ENCODE data around the gene KANK2.

Gene KANK2

GRCh38 chr19:11197291-11198174 lies at the start of gene KANK2:
Gene KANK2 (minus strand): TSS chr19:11197545. CDS start chr19:11194511, 3,034 bp downstream.
- DNase-seq (ENCODE audit: low read depth in 1 of 2, low spot score in 1 of 2) = peak; percentile 62 to 69

DNA sequence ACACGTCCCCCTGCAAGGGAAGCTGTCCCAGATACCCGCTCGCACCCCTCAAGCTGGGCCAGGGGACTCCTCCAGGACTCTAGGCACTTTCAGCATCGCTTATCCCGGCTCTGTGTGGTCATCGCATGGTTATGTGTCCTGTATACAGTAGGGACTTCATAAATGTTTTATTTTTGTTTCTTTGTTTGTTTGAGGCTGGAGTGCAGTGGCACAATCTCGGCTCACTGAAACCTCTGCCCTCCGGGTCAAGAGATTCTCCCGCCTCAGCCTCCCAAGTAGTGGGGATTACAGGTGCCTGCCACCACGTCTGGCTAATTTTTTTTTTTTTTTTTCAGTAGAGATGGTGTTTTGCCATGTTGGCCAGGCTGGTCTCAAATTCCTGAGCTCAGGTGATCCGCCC lies 49.6 kb upstream of the KANK2 start:
- DNase-seq (ENCODE audit: low read depth in 1 of 2, low spot score in 1 of 2) = no peak

DNA sequence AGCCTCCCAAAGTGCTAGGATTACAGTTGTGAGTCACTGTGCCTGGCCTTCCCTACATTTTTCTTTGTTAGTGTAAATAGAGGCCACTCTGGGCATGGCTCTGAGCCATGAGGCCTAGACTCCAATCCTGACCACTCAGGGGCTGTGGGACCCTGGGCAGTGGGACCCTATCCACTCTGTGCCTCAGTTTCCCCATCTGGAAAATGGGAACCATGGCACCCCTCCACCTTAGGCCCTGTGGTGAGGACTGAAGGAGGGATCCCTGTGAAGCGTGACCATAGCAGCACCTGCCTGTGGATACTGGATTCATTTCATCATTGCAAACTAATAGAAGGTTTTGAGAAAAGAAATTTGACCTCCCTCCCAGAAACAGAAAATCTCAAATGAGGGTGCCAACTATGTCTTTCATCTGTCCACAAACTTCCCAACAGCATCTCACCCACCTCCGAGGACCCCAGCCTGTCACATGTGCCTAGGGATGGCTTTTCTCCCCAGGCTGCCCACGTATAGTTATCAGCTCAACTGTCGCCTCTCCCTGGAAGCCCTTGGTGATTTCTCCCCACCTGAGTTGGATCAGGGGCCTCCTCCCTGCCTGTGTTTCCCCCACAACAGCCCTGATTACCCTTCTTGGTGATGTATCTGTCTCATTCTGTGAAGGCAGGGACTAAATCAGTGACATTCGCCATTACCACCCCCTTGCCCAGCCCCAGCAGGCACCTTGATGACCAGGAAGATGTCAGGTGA lies 47.7 kb upstream of the KANK2 start:
- no peak for DNase-seq (ENCODE audit: low read depth in 1 of 2, low spot score in 1 of 2)

GRCh38 chr19:11243798-11244169 lies 46.4 kb upstream of the KANK2 start:
- no peak for DNase-seq (ENCODE audit: low read depth in 1 of 2, low spot score in 1 of 2)

DNA sequence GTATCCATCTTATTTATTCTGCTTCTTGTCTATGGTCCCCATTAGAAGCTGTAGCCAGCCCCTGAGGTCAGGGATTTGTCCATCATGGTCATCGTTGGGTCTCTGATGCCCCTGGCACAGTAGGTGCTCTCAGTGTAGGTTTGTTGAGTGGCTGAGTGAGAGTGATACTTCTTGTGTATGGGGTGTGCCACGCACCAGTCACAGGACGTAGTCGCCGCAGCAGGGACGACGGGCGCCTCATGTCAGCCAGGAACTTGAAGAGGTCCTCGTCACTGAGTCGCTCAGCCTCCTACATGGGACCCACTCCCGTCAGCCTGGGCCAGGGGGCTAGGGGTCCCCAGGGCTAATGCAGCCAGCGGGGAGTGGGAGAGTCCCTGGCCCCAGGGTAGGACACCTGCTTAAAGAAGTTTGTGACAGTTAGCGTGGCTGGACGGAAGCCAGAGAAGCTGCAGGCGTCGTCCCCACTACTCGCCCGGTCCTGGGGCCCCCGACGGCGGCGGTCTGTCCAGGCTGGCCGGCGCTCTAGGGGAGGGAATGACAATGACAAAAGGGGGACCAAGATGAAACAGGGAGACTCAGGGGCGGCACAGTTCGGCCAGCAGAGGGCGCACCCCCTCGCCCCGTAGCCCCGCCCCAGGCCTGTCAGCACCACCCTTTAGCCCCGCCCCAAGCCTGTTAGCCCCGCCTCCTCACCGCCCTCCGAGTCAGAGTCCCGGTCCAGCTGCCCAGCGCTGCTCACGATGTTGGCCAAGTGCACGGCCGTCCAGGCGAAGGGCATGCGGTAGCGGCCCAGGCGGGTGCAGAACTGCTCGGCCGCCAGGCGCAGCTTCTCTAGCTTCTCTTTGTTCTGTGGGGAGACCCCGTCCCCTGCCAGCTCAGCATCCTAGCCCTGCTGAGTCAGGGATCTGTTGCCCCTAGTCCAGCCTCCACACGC lies 45.8 kb upstream of the KANK2 start:
- DNase-seq (ENCODE audit: low read depth in 1 of 2, low spot score in 1 of 2) = peak; percentile 67 to 81

- no peak for DNase-seq (ENCODE audit: low read depth in 1 of 2, low spot score in 1 of 2)
Measured at GRCh38 chr19:11242025-11242424, 44.7 kb upstream of the KANK2 start.

- no peak for DNase-seq (ENCODE audit: low read depth in 1 of 2, low spot score in 1 of 2)
Measured at GRCh38 chr19:11240008-11240444, 42.7 kb upstream of the KANK2 start.

DNA sequence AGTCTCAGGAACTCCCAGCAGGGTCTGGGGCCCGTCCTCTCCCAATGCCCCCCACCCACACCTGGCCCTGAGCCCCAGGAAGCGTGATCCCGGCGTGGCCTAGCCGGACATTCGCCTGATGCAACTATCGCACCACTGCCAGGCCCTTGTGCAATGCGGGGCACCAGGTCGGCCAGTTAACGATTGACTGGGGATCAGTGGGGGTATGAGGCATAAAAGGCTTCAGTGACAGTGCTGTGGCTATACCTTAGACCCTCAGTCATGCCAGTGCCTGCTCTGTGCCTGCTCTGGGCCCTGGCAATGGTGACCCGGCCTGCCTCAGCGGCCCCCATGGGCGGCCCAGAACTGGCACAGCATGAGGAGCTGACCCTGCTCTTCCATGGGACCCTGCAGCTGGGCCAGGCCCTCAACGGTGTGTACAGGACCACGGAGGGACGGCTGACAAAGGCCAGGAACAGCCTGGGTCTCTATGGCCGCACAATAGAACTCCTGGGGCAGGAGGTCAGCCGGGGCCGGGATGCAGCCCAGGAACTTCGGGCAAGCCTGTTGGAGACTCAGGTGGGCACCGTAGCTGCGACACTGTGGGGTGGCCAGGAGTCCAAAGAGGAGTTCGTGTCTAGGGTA lies 42.1 kb upstream of the KANK2 start, which contains the start of gene ANGPTL8:
ANGPTL8 (plus strand) TSS at position 243 of the 624 bp plus-strand sequence; CDS start at position 262, 19 bp downstream.
- DNase-seq (ENCODE audit: low read depth in 1 of 2, low spot score in 1 of 2) = no peak

- no peak for DNase-seq (ENCODE audit: low read depth in 1 of 2, low spot score in 1 of 2)
Measured at GRCh38 chr19:11238781-11239376, 41.5 kb upstream of the KANK2 start.

DNA sequence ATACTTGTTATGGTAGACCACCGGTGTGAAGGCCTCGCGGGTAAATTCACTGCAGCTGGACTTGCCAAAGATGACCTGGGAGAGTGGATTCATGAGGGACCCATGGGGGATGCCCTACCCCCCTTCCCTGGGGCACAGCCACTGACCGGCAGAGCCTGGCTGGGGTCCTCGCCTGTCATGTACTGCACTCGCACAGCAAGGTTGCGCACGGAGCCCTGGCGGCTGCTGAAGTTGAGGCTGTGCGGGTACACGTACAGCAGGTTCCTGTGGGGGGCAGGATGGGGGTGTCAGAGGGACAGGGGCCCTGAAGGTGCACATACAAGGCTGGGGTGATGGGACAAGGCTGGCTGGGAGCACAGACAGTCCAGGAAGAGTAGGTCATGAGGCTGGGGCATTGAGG lies 40.7 kb upstream of the KANK2 start:
- DNase-seq (ENCODE audit: low read depth in 1 of 2, low spot score in 1 of 2) = no peak

- DNase-seq (ENCODE audit: low read depth in 1 of 2, low spot score in 1 of 2) = no peak
Measured at GRCh38 chr19:11237321-11237720, 40.0 kb upstream of the KANK2 start.

- DNase-seq (ENCODE audit: low read depth in 1 of 2, low spot score in 1 of 2) = no peak
Measured at GRCh38 chr19:11236324-11237301, 39.3 kb upstream of the KANK2 start.

DNA sequence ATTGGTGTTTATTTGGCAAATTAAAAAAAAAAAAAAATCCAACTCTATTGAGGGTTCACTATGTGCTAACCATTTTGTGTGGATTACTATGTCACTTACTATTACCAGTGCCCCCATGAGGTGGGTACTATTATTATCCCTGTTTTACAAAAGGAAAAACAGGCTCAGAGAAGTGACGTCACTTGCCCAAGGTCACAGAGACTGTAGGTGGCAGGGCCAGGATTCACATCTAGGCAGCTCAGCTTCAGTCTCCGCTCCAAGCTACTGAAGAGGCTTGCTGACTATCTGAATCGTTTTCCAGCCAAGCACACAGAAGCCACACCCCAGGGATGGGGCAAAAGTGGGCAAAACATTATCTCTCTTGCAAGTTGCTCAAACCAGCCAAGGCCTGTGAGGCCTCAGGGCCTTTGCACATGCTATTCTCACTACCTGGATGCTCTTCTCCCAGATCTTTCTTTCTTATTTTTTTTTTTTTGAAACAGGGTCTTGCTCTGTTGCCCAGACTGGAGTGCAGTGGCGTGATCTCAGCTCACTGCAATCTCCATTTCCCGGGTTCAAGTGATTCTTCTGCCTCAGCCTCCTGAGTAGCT lies 37.2 kb upstream of the KANK2 start:
- no peak for DNase-seq (ENCODE audit: low read depth in 1 of 2, low spot score in 1 of 2)

- DNase-seq (ENCODE audit: low read depth in 1 of 2, low spot score in 1 of 2) = no peak
Measured at GRCh38 chr19:11233073-11233472, 35.7 kb upstream of the KANK2 start.

- DNase-seq (ENCODE audit: low read depth in 1 of 2, low spot score in 1 of 2) = no peak
Measured at GRCh38 chr19:11232555-11232954, 35.2 kb upstream of the KANK2 start.

- no peak for DNase-seq (ENCODE audit: low read depth in 1 of 2, low spot score in 1 of 2)
Measured at GRCh38 chr19:11230621-11231386, 33.5 kb upstream of the KANK2 start.

DNA sequence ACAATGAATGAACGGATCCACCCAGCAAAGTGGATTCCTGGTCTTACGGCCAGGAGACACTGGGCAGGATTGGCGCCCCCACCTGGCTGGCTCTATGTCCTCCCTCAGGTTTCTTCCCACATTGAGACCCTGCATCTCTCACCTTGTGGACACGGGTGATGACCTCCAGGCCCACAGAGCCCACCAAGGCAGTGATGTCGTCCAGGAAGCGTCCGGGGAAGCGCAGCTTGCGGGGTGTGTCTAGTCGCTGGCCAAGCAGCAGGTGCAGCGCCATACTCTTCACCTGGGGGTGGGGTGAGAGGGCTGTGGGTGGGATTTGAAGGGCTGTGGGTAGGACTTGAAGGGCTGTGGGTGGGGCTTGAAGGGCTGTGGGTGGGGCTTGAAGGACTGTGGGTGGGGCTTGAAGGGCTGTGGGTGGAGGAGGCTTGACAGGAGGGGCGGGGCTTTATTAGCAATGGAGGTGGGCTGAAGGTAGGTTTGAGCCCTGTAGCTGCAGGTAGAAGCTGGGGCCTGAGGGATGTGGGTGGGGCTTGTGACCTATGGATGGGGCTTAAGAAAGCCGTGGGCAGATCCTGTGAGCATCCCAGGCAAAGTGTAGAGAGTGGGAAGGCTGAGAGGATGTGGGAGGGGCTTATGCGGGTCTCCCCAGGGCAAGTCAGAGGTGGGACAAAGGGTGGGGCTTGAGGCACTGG lies 30.0 kb upstream of the KANK2 start:
- no peak for DNase-seq (ENCODE audit: low read depth in 1 of 2, low spot score in 1 of 2)

Data from stimulated activated CD4-positive, alpha-beta T cell treated with anti-CD3 and anti-CD28 coated beads, Interleukin-15, amount 100 ng/mL, for 1 hour (primary cell).